Pancreas (tissue), 10 donors: ENCODE measurements around the gene MYOM1. TPM values are rescaled to one million over a fixed set of nuclear protein-coding genes. Genes with fewer than 3 reads are reported as not detected.

Experiments used
- ATAC-seq, 4 donors: fragments of 200-7000 bp; cut with Tn5 transposase; one replicate each; pipeline versions ENCODE4 v1.8.0 to v1.9.1; 2020; ENCODE audit warnings: mild to moderate bottlenecking in 4 of 4, moderate library complexity in 4 of 4
- DNase-seq, 6 donors: peaks; one replicate each; pipeline ENCODE4 v3.0.0-alpha.2; 2020
- FAIRE-seq: peaks from 2 replicates; lab custom pipeline; 2012; peaks lifted over from hg19 to GRCh38; lab: Jason Lieb, UNC
- H3K27ac ChIP-seq, 4 donors: fragments of 200-600 bp; sonication (generic); 1 replicate in 3 of 4; 2 replicates in 1 of 4; pipeline versions ENCODE4 v1.5.0 to v1.8.0; 2020
- H3K27me3 ChIP-seq, 4 donors: fragments of 200-600 bp; one replicate each; pipeline ENCODE4 v1.8.0; 2021
- H3K36me3 ChIP-seq, 3 donors: fragments of 200-600 bp; sonication (generic) in 1 of 3; one replicate each; pipeline versions ENCODE4 v1.5.0 to v1.8.0; 2020 to 2021
- H3K4me1 ChIP-seq, 3 donors: fragments of 200-600 bp; one replicate each; pipeline ENCODE4 v1.8.0; 2021
- H3K4me3 ChIP-seq, 4 donors: fragments of 200-600 bp; sonication (generic) in 2 of 4; one replicate each; pipeline versions ENCODE4 v1.5.0 to v1.8.0; 2020 to 2021
- H3K9me3 ChIP-seq, 4 donors: fragments of 200-600 bp; one replicate each; pipeline ENCODE4 v1.8.0; 2021
- WGBS, 2 donors: extraction: QIAGEN DNeasy Blood & Tissue Kit; methylation state at CpG; one replicate each; pipeline ENCODE4 v1.1.7; 2013; 5-methylcytosine and 5-hydroxymethylcytosine counted together
- intact Hi-C, 3 donors: fragments of 100-400 bp; cut with DNase I; formaldehyde crosslinking; loops; one replicate each; pipeline versions ENCODE4 v1.11.1 to v1.14.2; 2022
- polyA plus RNA-seq, 2 donors: library from polyadenylated mRNA; stranded (reverse); fragments of 200-250 nt; gene quantifications; one replicate each; pipeline ENCODE4 v1.2.3, GENCODE V29; 2013
- total RNA-seq, 6 donors: library from RNA; stranded (reverse); fragmentation: NEBNext Ultra II Directional in 4 of 6; extraction: Animal tissue kit (Norgen Biotek cat#: 25700) in 4 of 6; gene quantifications; one replicate each; pipeline versions ENCODE4 v1.2.1 to v1.2.4, GENCODE V29; 2021 to 2023
- TF ChIP-seq, protein P1 (sequence below), 4 donors: fragments of 200-600 bp; sonication (generic) in 3 of 4; IDR thresholded peaks; one replicate each; pipeline versions ENCODE4 v1.5.0 to v1.8.0; 2021; ENCODE audit warnings: antibody characterized with exemption in 4 of 4
- donor health status: healthy with polysubstance abuse.
- donor health status: DM: no; HTN: no; CAD: no; lungs with moderate emphysema.
- donor health status: DM: no; HTN: no; CAD: no.
- donor health status: control.
- donor health status: control.
- donor health status: Bipolar disorder and iron deficiency.
- donor health status: DM: yes; HTN: yes; CAD: no.
- donor health status: DM: no; HTN: no; CAD: no.
- donor health status: DM: no; HTN: no; CAD: no.
- donor health status: DM: yes; HTN: yes; CAD: no.

The MYOM1 gene
- total and polyA plus RNA-seq, 8 donors: 4.7 to 18.2 (median 14.2) TPM

DNA sequence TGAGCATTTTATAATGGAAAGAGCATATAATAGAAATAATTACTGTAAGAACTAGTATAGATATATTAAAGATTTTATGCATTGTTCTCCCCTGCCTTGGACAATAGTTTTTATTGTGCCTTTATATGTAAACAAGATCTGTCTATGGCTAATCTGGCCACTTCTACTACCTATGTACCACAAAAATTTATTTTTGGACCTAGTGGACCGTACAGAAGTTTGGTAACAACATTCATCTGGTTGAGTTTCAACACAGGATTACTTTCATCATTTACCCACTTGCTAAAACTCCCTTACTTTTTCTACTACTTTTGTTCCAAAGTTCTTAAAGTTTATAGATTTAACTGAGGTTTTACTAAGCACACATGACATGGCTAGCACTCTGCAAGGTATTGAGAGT is 13.2 kb upstream of the MYOM1 start:
- H3K27ac ChIP-seq: peak overlapping the region in 3 of 4 donors; percentile 8 to 75 (median 67)
- no peaks in the 10 kb centered on the region for H3K27me3 ChIP-seq
- H3K4me3 ChIP-seq: no peak overlapping the region
- no peaks in the 10 kb centered on the region for H3K9me3 ChIP-seq
- no peak for DNase-seq
- no peak for FAIRE-seq
- ATAC-seq: no peak
- H3K36me3 ChIP-seq: no peaks in the 10 kb centered on the region
- WGBS, 2 donors: 82 to 94% methylated on average over 1 of the region's 1 CpG
- intact Hi-C loops: no loop called here
- TF ChIP-seq, protein P1, sequence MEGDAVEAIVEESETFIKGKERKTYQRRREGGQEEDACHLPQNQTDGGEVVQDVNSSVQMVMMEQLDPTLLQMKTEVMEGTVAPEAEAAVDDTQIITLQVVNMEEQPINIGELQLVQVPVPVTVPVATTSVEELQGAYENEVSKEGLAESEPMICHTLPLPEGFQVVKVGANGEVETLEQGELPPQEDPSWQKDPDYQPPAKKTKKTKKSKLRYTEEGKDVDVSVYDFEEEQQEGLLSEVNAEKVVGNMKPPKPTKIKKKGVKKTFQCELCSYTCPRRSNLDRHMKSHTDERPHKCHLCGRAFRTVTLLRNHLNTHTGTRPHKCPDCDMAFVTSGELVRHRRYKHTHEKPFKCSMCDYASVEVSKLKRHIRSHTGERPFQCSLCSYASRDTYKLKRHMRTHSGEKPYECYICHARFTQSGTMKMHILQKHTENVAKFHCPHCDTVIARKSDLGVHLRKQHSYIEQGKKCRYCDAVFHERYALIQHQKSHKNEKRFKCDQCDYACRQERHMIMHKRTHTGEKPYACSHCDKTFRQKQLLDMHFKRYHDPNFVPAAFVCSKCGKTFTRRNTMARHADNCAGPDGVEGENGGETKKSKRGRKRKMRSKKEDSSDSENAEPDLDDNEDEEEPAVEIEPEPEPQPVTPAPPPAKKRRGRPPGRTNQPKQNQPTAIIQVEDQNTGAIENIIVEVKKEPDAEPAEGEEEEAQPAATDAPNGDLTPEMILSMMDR (IDR thresholded peaks at IDR 0.05): no peak
- H3K4me1 ChIP-seq: peaks cover 10 to 30% (median 20%) of the 10 kb centered on the region in 3 donors

DNA sequence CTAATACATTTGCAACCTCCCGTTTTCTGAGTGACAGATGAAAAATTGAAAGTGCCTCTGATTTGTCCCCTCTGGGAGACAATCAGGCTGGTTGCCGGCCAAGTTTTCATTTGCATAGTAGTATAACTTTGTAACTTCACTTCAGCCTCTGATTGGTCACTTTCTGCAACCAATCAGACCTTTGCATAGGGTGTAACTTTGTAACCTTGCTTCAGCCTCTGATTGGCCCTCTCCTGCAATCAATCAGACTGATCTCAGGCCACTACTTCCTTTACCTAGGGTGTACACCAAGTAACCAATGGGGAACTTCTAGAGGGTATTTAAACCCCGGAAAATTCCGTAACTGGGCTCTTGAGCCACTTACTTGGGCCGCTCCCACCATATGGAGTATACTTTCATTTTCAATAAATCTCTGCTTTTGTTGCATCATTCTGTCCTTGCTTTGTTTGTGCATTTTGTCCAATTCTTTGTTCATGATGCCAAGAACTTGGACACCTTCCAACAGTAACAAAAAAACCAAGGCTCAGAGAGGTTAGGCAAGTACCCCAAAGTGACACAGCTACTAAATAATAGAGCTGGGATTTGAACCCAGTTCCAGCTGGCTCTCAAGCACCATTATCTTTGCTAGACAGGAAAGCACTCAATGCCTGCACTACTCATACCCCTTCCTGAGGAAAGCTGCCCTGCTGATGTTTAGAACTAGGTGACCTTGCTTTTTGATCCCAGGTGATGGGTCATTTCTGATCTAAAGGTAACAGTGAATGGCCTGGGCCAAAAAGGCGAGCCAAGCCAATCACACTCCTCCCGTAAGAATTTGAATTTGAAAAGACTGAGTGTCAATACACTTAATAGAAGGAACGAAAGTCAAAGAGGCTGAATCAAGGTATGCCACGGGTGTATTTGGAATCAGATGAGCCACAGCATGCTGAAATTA is 10.9 kb upstream of the MYOM1 start:
- TF ChIP-seq, protein P1 (IDR thresholded peaks at IDR 0.05): no peak
- Histone ChIP-seq H3K4me3 (no peak overlapping the region), H3K9me3 (no peaks in the 10 kb centered on the region), H3K27me3 (no peaks in the 10 kb centered on the region), H3K4me1 (peaks cover 10 to 24% (median 23%) of the 10 kb centered on the region in 3 donors), H3K36me3 (no peaks in the 10 kb centered on the region), H3K27ac (no peak overlapping the region)
- no peak for DNase-seq
- ATAC-seq: peak; percentile 11 to 64 (median 26)
- intact Hi-C loops: no loop called here
- no peak for FAIRE-seq
- WGBS, 2 donors: 84 to 88% methylated on average over 9 of the region's 9 CpGs

DNA sequence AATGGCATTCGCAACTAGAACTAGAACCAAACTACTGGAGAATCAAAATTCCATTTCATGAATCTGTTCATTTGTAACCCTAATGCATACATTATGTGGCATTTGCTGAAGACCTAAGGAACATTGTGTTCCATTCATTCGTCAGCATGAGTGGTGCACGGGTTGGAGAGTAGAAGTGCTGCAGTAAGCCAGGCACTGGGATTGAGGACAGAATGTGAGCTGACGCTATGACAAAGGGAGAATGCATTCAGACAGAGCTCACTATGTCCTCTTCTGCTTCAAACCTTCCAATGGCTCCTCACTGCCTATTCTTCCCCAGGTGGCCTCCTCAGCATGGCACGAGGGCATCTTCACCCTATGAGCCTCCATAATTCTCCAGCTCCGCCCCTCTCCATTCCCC is 6.3 kb upstream of the MYOM1 start:
- Histone ChIP-seq H3K27me3 (no peaks in the 10 kb centered on the region), H3K36me3 (no peaks in the 10 kb centered on the region), H3K4me1 (peaks cover 0 to 21% (median 4%) of the 10 kb centered on the region in 3 donors), H3K27ac (peak overlapping the region in 2 of 4 donors; percentile 36 to 46), H3K4me3 (no peak overlapping the region), H3K9me3 (no peaks in the 10 kb centered on the region)
- intact Hi-C loops: no loop called here
- ATAC-seq: peak in 1 of 4 donors; percentile 16
- DNase-seq: no peak
- TF ChIP-seq, protein P1 (IDR thresholded peaks at IDR 0.05): no peak
- WGBS, 2 donors: 84 to 91% methylated on average over 6 of the region's 6 CpGs
- FAIRE-seq: no peak

GRCh38 chr18:3225588-3225987 is 5.8 kb upstream of the MYOM1 start:
- DNase-seq: no peak
- TF ChIP-seq, protein P1 (IDR thresholded peaks at IDR 0.05): no peak
- ATAC-seq: peak in 3 of 4 donors; percentile 58 to 73 (median 59)

More at GRCh38 chr18:3225588-3225987, 5.8 kb upstream of the MYOM1 start:
- Histone ChIP-seq H3K9me3 (no peaks in the 10 kb centered on the region), H3K4me3 (no peak overlapping the region), H3K27me3 (no peaks in the 10 kb centered on the region), H3K27ac (peak overlapping the region in 2 of 4 donors; percentile 36 to 46), H3K4me1 (peaks cover 4 to 26% (median 8%) of the 10 kb centered on the region in 3 donors), H3K36me3 (no peaks in the 10 kb centered on the region)
- intact Hi-C loops: no loop called here
- WGBS, 2 donors: 16 to 41% methylated on average over 3 of the region's 3 CpGs
- no peak for FAIRE-seq
